ENCODE results near the gene MRPS2. TPM values are rescaled to one million over a fixed set of nuclear protein-coding genes. Genes with fewer than 3 reads are reported as not detected.
A peak's percentile ranks its signal among the peaks of the same experiment; 100 is the strongest.

The MRPS2 gene
- total and polyA plus RNA-seq, 9 of the 15 experiments (the other 6 are each of a cell fraction or from before 2014, with no cell fraction given): 8.0 to 167 (median 81.3) TPM

- TF ChIP-seq ZNF609 (CRISPR knock-in tag; IDR thresholded peaks at IDR 0.05; ENCODE audit: borderline replicate concordance) (no peak), TEAD2 (tag; IDR thresholded peaks at IDR 0.05) (no peak), C11orf30 (IDR thresholded peaks at IDR 0.05; ENCODE audit: low read depth) (no peak), ZNF449 (CRISPR knock-in tag; IDR thresholded peaks at IDR 0.05) (no peak), PCBP2 (IDR thresholded peaks at IDR 0.05; ENCODE audit: low read depth, low read length, poor library complexity, severe bottlenecking) (no peak), DEAF1 (CRISPR knock-in tag; IDR thresholded peaks at IDR 0.05) (no peak), YBX1 (IDR thresholded peaks at IDR 0.05) (no peak), ATF6 (CRISPR knock-in tag; IDR thresholded peaks at IDR 0.05) (no peak), TOE1 (IDR thresholded peaks at IDR 0.05; ENCODE audit: borderline replicate concordance) (peak; percentile 61; the same call in 1 of the 2 replicates), TOE1 (CRISPR knock-in tag; IDR thresholded peaks at IDR 0.05; ENCODE audit: borderline replicate concordance, low read depth) (no peak), SP2 (IDR thresholded peaks at IDR 0.05; ENCODE audit: extremely low read depth, low read depth, low read length, poor library complexity, severe bottlenecking) (no peak), TCFL5 (CRISPR knock-in tag; conservative IDR thresholded peaks at IDR 0.05) (no peak), BDP1 (IDR thresholded peaks at IDR 0.05; ENCODE audit: insufficient read depth, insufficient read length) (no peak)
Observed at GRCh38 chr9:135478829-135479468, 21.5 kb upstream of the MRPS2 start (continued).
